Motor neuron (in vitro differentiated cells): ENCODE data around the gene APBB2. TPM values are rescaled to one million over a fixed set of nuclear protein-coding genes. Genes with fewer than 3 reads are reported as not detected.

Experiments
- ATAC-seq, 8 experiments: fragments of 200-7000 bp; cut with Tn5 transposase; replicated peaks in 6 of 8; 2 replicates each; pipeline ENCODE4 v1.8.0; 2021; ENCODE audit warnings: mild to moderate bottlenecking in 8 of 8, moderate library complexity in 8 of 8
- H3K27ac ChIP-seq, 2 donors: fragments of 250-450 bp; sonication (Bioruptor Pico); 2 replicates each; pipeline ENCODE4 v1.9.0; 2021; ENCODE audit warnings: antibody characterized with exemption in 2 of 2, mild to moderate bottlenecking in 2 of 2, moderate library complexity in 1 of 2
- H3K4me1 ChIP-seq, 2 donors: fragments of 250-450 bp; sonication (Bioruptor Pico); replicated peaks in 1 of 2; 2 replicates each; pipeline ENCODE4 v1.6.1; 2021; ENCODE audit warnings: antibody characterized with exemption in 2 of 2, mild to moderate bottlenecking in 2 of 2, moderate library complexity in 1 of 2
- H3K4me3 ChIP-seq, 5 donors: fragments of 250-450 bp; sonication (Bioruptor Pico); 2 replicates each; pipeline ENCODE4 v1.9.0; 2021; ENCODE audit warnings: antibody characterized with exemption in 5 of 5, mild to moderate bottlenecking in 5 of 5, moderate library complexity in 4 of 5
- WGBS, 10 experiments: fragments of 450-650 bp; shearing (Covaris generic); methylation state at CpG; one replicate each; pipeline ENCODE4 v1.0.0; 2022; 5-methylcytosine and 5-hydroxymethylcytosine counted together
- in situ Hi-C, 9 experiments: fragments of 400-800 bp; cut with MboI; loops; one replicate each; pipeline ENCODE4 v1.15.0; 2021; ENCODE audit warnings: low sequenced_read_pairs in 9 of 9, low pct_unique_long_range_greater_than_20kb in 2 of 9; ENCODE audit not compliant: unreplicated experiment in 9 of 9
- total RNA-seq, 8 experiments: library from RNA; unstranded; fragments of 300-600 nt; gene quantifications; 2 replicates each; pipeline versions ENCODE4 v1.2.3 to v1.2.4, GENCODE V29; 2022

The APBB2 gene
- total RNA-seq: 10 to 100 TPM; 32.2 to 68.9 (median 52.0) TPM

- Histone ChIP-seq H3K4me3 (peak within 1 kb of the TSS; percentile 58 to 85 (median 71)), H3K4me1 (peaks cover 11 to 27% of the 10 kb centered on the region in 2 donors), H3K27ac (peak within 1 kb of the TSS; percentile 72 to 77)
- WGBS, 10 experiments: 0% methylated on average over 4 to 10 of the region's 71 CpGs; no CpG with 5 or more reads in 8 of the 10 experiments
- in situ Hi-C loops: loop anchor here in 4 of 9 experiments (5.0 to 25.0 kb wide), 5 partner anchors 227 to 477 kb away; partner anchors contain the start of gene NSUN7 (in 1 of the 4)
- peak; percentile 73 to 87 (median 85) for ATAC-seq
Observed at GRCh38 chr4:41214136-41214824, at the start of gene APBB2. Gene APBB2 (minus strand): TSS chr4:41214542. CDS start chr4:41033254, 181,288 bp downstream.

GRCh38 chr4:41262198-41262597, 47.9 kb upstream of the APBB2 start:
- no peak overlapping the region for H3K4me3 ChIP-seq
- 60 to 100% (median 100%) methylated on average over 1 to 6 of the region's 6 CpGs; no CpG with 5 or more reads in 2 of the 10 experiments for WGBS, 10 experiments
- H3K27ac ChIP-seq: no peak overlapping the region
- in situ Hi-C loops: loop anchor here in 2 of 9 experiments (10.0 to 25.0 kb wide), 2 partner anchors 393 to 625 kb away; no protein-coding TSS in a partner anchor
- ATAC-seq: no peak
- H3K4me1 ChIP-seq: peaks cover 11 to 12% of the 10 kb centered on the region in 2 donors

GRCh38 chr4:41260116-41260733, 45.9 kb upstream of the APBB2 start:
- WGBS, 10 experiments: 30 to 94% (median 83%) methylated on average over 2 to 9 of the region's 9 CpGs; no CpG with 5 or more reads in 2 of the 10 experiments
- Histone ChIP-seq H3K27ac (no peak overlapping the region), H3K4me1 (peaks cover 14 to 18% of the 10 kb centered on the region in 2 donors), H3K4me3 (no peak overlapping the region)
- no peak for ATAC-seq
- in situ Hi-C loops: loop anchor here in 2 of 9 experiments (10.0 to 25.0 kb wide), 2 partner anchors 395 to 627 kb away; no protein-coding TSS in a partner anchor

- Histone ChIP-seq H3K27ac (no peak overlapping the region), H3K4me3 (peak overlapping the region; percentile 58 to 82 (median 67)), H3K4me1 (peaks cover 14 to 18% of the 10 kb centered on the region in 2 donors)
- ATAC-seq: peak in 4 of 8 experiments; percentile 4 to 41 (median 6)
- in situ Hi-C loops: loop anchor here in 1 of 9 experiments (25.0 kb wide), 1 partner anchor 629 kb away; no protein-coding TSS in a partner anchor
- 33 to 91% (median 60%) methylated on average over 1 to 5 of the region's 5 CpGs; no CpG with 5 or more reads in 1 of the 10 experiments for WGBS, 10 experiments
Observed at GRCh38 chr4:41258783-41259182, 44.4 kb upstream of the APBB2 start.

- ATAC-seq: no peak
- Histone ChIP-seq H3K4me1 (peaks cover 14 to 18% of the 10 kb centered on the region in 2 donors), H3K27ac (peak overlapping the region; percentile 80 to 86), H3K4me3 (peak overlapping the region; percentile 58 to 82 (median 67))
- in situ Hi-C loops: loop anchor here in 1 of 9 experiments (25.0 kb wide), 1 partner anchor 629 kb away; no protein-coding TSS in a partner anchor
- 3 to 98% (median 15%) methylated on average over 4 to 9 of the region's 11 CpGs; no CpG with 5 or more reads in 5 of the 10 experiments for WGBS, 10 experiments
Observed at GRCh38 chr4:41257906-41258305, 43.6 kb upstream of the APBB2 start.

- 0% methylated on average over 1 to 2 of the region's 69 CpGs; no CpG with 5 or more reads in 8 of the 10 experiments for WGBS, 10 experiments
- H3K4me3 ChIP-seq: peak overlapping the region; percentile 58 to 82 (median 67)
- in situ Hi-C loops: loop anchor here in 1 of 9 experiments (25.0 kb wide), 1 partner anchor 630 kb away; no protein-coding TSS in a partner anchor
- peak overlapping the region; percentile 80 to 86 for H3K27ac ChIP-seq
- ATAC-seq: peak; percentile 62 to 87 (median 78)
- peaks cover 14 to 18% of the 10 kb centered on the region in 2 donors for H3K4me1 ChIP-seq
Observed at GRCh38 chr4:41257257-41257901, 43.0 kb upstream of the APBB2 start.

GRCh38 chr4:41256740-41257256, 42.5 kb upstream of the APBB2 start, which contains the start of gene UCHL1:
Gene UCHL1 (plus strand): TSS chr4:41256928. CDS start chr4:41256977, 49 bp downstream.
- in situ Hi-C loops: loop anchor here in 1 of 9 experiments (25.0 kb wide), 1 partner anchor 631 kb away; no protein-coding TSS in a partner anchor
- Histone ChIP-seq H3K27ac (peak within 1 kb of the TSS; percentile 80 to 93), H3K4me1 (peaks cover 14 to 18% of the 10 kb centered on the region in 2 donors), H3K4me3 (peak within 1 kb of the TSS; percentile 58 to 82 (median 67))
- ATAC-seq: peak; percentile 56 to 92 (median 88)
- 0 to 40% (median 1%) methylated on average over 1 to 22 of the region's 55 CpGs; no CpG with 5 or more reads in 5 of the 10 experiments for WGBS, 10 experiments

GRCh38 chr4:41256131-41256739, 41.9 kb upstream of the APBB2 start:
- Histone ChIP-seq H3K27ac (peak overlapping the region; percentile 69 to 93), H3K4me3 (peak overlapping the region; percentile 58 to 82 (median 67)), H3K4me1 (peaks cover 14 to 18% of the 10 kb centered on the region in 2 donors)
- WGBS, 10 experiments: 3 to 80% (median 12%) methylated on average over 2 to 11 of the region's 13 CpGs
- in situ Hi-C loops: loop anchor here in 1 of 9 experiments (25.0 kb wide), 1 partner anchor 631 kb away; no protein-coding TSS in a partner anchor
- peak in 6 of 8 experiments; percentile 3 to 45 (median 28) for ATAC-seq

GRCh38 chr4:41245983-41246382, 31.6 kb upstream of the APBB2 start:
- 60 to 100% (median 100%) methylated on average over 1 of the region's 1 CpG; no CpG with 5 or more reads in 4 of the 10 experiments for WGBS, 10 experiments
- ATAC-seq: no peak
- no peak overlapping the region for H3K4me3 ChIP-seq
- no peaks in the 10 kb centered on the region for H3K4me1 ChIP-seq
- in situ Hi-C loops: no loop called here
- H3K27ac ChIP-seq: no peak overlapping the region

GRCh38 chr4:41241919-41242318, 27.6 kb upstream of the APBB2 start:
- in situ Hi-C loops: no loop called here

GRCh38 chr4:41236508-41236907, 22.2 kb upstream of the APBB2 start:
- WGBS, 10 experiments: 0 to 91% (median 50%) methylated on average over 1 of the region's 1 CpG; no CpG with 5 or more reads in 2 of the 10 experiments
- H3K4me1 ChIP-seq: no peaks in the 10 kb centered on the region
- H3K27ac ChIP-seq: no peak overlapping the region
- in situ Hi-C loops: no loop called here
- ATAC-seq: no peak
- H3K4me3 ChIP-seq: no peak overlapping the region

More at GRCh38 chr4:41241919-41242318, 27.6 kb upstream of the APBB2 start:
- H3K27ac ChIP-seq: no peak overlapping the region
- no peak for ATAC-seq
- H3K4me1 ChIP-seq: no peaks in the 10 kb centered on the region
- no peak overlapping the region for H3K4me3 ChIP-seq
- WGBS, 10 experiments: 33 to 100% (median 67%) methylated on average over 1 of the region's 1 CpG; no CpG with 5 or more reads in 5 of the 10 experiments
